GM18505 (cell line): Measurements from ENCODE around the gene EPAS1.

Experiments
- ATAC-seq: cut with Tn5 transposase; IDR thresholded peaks from one replicate; pipeline ENCODE4 v1.9.1; 2021; ENCODE audit not compliant: unreplicated experiment
- POLR2A ChIP-seq: IDR thresholded peaks from 4 replicates; pipeline ENCODE4 v1.6.1; 2011; ENCODE audit warnings: borderline replicate concordance; ENCODE audit not compliant: insufficient read depth, insufficient read length; ENCODE audit errors: extremely low read depth

The EPAS1 gene

DNA sequence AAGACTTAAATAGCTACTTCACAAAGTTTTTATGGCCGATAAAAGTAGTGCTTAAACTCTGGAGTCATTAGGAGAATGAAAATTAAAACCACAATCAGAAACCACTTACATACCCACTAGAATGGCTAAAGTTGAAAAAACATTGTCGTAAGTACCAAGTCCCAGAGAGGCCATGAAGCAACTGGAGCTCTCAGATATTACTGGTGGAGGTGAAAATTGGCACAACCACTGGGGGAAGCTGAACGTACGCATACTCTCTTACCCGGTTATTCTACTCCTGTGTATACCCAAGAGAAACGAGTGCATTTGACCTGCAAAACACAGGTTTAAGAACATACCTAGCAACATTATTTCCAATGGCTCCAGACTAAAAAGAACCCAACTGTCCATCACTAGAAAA, 105.7 kb downstream of the EPAS1 start:
- no peak for ATAC-seq

GRCh38 chr2:46404181-46404759, 107.1 kb downstream of the EPAS1 start:
- no peak for ATAC-seq
- TF ChIP-seq POLR2A: no peak

More for the DNA sequence above, 105.7 kb downstream of the EPAS1 start:
- TF ChIP-seq POLR2A: no peak

DNA sequence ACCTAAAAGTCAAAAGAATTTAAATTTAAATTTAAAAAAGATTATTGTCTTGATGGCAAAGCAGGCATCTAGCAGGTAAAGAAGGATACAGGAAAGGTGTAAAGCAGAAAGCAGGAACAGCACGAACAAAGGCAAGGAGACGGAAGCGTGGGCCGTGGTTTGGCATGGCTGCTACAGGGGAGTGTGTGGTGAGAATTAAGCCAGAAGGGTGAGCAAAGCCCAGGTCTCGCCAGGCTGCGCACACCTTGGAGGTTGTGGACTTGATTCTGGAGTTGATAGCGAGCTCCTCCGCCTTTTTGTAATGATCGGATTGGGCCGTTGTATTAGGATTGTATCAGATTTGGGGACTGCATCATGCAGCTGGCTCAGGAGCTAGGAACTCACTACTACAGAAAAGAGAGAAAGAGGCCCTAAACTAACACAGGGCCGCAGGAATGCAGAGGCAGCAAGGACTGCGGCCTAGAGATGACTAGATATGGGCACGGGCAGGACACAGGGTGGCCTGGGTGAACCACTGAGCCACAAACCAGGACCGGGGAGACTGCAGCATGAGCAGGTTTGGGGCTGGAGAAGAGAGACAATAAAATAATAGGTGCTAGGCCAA, 110.7 kb downstream of the EPAS1 start:
- ATAC-seq: no peak
- TF ChIP-seq POLR2A: no peak

DNA sequence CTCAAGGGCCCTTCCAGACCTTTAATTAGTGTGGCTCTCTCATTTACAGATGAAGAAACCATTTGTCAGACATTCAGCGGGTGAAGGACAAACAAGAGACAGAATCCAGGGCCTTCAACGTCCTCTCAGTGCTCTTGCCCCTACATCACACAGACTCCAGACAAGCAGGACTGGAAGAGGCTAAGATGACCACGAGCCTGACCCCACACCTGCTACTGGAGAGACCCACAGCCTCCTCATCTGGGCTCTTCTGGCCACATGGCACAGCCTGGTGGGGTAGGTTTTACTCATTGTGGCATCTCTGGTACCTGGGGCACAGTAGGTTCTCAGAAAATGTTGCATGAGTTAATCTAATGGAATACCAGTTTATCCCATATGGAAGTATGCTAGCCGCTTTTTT, 112.5 kb downstream of the EPAS1 start:
- no peak for TF ChIP-seq POLR2A
- no peak for ATAC-seq

GRCh38 chr2:46410273-46411244, 113.4 kb downstream of the EPAS1 start:
- TF ChIP-seq POLR2A: no peak
- no peak for ATAC-seq

- ATAC-seq: no peak
- TF ChIP-seq POLR2A: no peak
Observed at GRCh38 chr2:46411245-46411641, 114.0 kb downstream of the EPAS1 start.

DNA sequence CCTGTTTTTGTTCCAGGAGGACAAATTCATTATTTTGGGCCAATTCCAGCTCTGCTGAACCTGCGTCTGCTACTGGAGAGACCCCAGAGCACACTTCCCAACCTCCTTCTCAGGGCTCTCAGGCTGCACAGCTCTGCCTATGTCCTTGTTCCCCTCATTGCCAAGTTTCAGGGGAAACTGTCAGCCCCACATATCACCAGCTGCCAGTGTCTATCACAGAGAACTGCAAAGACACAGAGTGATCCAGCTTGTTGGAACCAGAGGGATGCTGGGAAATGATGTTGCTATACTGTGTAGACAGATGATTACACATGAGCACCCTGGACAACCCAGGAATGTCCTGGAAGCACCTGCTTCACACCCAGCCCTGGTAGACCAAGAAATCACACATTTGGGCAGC, 114.8 kb downstream of the EPAS1 start:
- ATAC-seq: no peak
- TF ChIP-seq POLR2A: no peak

GRCh38 chr2:46413111-46413510, 115.9 kb downstream of the EPAS1 start:
- ATAC-seq: no peak
- TF ChIP-seq POLR2A: no peak

GRCh38 chr2:46413631-46414030, 116.4 kb downstream of the EPAS1 start:
- TF ChIP-seq POLR2A: no peak
- no peak for ATAC-seq

- no peak for ATAC-seq
- no peak for TF ChIP-seq POLR2A
Observed at GRCh38 chr2:46414701-46415100, 117.5 kb downstream of the EPAS1 start.

DNA sequence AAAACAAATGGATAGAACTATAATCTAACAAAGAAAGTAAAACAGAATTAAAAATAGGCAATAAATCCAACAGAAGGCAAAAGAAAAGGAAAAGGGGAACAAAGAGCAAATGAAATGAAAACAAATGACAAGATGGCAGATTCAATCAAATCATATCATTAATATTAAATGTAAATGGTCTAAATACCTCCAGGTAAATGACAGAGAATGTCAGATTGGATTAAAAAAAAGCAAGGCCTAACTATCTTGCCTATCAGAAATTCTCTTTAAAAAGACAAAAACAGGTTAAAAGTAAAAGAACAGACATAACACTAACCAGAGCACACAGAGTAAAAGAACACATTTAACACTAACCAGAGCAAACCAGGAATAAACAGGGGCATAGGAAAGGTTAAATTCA, 119.1 kb downstream of the EPAS1 start:
- no peak for TF ChIP-seq POLR2A
- ATAC-seq: no peak

- TF ChIP-seq POLR2A: no peak
- no peak for ATAC-seq
Observed at GRCh38 chr2:46416739-46417403, 119.7 kb downstream of the EPAS1 start.

- ATAC-seq: no peak
- no peak for TF ChIP-seq POLR2A
Observed at GRCh38 chr2:46420945-46421344, 123.7 kb downstream of the EPAS1 start.
